Measurements from ENCODE around the gene HOOK2. TPM values are rescaled to one million over a fixed set of nuclear protein-coding genes. Genes with fewer than 3 reads are reported as not detected.

HOOK2 gene
- total and polyA plus RNA-seq, 9 of the 15 experiments (the other 6 are each of a cell fraction or from before 2014, with no cell fraction given), result 1.3 to 17.2 (median 9.9) TPM

- no peak for TF ChIP-seq CBX1 (IDR thresholded peaks at IDR 0.05; ENCODE audit: low read depth)
- no peak for TF ChIP-seq CBX5 (IDR thresholded peaks at IDR 0.05; ENCODE audit: borderline replicate concordance, low read depth)
- no peak for TF ChIP-seq KDM4B (IDR thresholded peaks at IDR 0.05; ENCODE audit: borderline replicate concordance in 2 of 2, low read depth in 1 of 2)
- TF ChIP-seq, protein P1, sequence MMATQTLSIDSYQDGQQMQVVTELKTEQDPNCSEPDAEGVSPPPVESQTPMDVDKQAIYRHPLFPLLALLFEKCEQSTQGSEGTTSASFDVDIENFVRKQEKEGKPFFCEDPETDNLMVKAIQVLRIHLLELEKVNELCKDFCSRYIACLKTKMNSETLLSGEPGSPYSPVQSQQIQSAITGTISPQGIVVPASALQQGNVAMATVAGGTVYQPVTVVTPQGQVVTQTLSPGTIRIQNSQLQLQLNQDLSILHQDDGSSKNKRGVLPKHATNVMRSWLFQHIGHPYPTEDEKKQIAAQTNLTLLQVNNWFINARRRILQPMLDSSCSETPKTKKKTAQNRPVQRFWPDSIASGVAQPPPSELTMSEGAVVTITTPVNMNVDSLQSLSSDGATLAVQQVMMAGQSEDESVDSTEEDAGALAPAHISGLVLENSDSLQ (IDR thresholded peaks at IDR 0.05), result peak; percentile 51
- TF ChIP-seq ATF1 (CRISPR knock-in tag; IDR thresholded peaks at IDR 0.05), result no peak
- TF ChIP-seq ATF1 (tag; IDR thresholded peaks at IDR 0.05), result no peak
- TF ChIP-seq ZNF324 (CRISPR knock-in tag; IDR thresholded peaks at IDR 0.05), result no peak
- TF ChIP-seq TCF7L2 (IDR thresholded peaks at IDR 0.05; ENCODE audit: low read depth, low read length), result no peak
- TF ChIP-seq, protein P2, sequence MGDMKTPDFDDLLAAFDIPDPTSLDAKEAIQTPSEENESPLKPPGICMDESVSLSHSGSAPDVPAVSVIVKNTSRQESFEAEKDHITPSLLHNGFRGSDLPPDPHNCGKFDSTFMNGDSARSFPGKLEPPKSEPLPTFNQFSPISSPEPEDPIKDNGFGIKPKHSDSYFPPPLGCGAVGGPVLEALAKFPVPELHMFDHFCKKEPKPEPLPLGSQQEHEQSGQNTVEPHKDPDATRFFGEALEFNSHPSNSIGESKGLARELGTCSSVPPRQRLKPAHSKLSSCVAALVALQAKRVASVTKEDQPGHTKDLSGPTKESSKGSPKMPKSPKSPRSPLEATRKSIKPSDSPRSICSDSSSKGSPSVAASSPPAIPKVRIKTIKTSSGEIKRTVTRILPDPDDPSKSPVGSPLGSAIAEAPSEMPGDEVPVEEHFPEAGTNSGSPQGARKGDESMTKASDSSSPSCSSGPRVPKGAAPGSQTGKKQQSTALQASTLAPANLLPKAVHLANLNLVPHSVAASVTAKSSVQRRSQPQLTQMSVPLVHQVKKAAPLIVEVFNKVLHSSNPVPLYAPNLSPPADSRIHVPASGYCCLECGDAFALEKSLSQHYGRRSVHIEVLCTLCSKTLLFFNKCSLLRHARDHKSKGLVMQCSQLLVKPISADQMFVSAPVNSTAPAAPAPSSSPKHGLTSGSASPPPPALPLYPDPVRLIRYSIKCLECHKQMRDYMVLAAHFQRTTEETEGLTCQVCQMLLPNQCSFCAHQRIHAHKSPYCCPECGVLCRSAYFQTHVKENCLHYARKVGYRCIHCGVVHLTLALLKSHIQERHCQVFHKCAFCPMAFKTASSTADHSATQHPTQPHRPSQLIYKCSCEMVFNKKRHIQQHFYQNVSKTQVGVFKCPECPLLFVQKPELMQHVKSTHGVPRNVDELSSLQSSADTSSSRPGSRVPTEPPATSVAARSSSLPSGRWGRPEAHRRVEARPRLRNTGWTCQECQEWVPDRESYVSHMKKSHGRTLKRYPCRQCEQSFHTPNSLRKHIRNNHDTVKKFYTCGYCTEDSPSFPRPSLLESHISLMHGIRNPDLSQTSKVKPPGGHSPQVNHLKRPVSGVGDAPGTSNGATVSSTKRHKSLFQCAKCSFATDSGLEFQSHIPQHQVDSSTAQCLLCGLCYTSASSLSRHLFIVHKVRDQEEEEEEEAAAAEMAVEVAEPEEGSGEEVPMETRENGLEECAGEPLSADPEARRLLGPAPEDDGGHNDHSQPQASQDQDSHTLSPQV (IDR thresholded peaks at IDR 0.05), result peak; percentile 39; the same call in 1 of the 2 replicates
- TF ChIP-seq MEF2D (tag; conservative IDR thresholded peaks at IDR 0.05; ENCODE audit: low read depth), result no peak
- TF ChIP-seq, protein P3, sequence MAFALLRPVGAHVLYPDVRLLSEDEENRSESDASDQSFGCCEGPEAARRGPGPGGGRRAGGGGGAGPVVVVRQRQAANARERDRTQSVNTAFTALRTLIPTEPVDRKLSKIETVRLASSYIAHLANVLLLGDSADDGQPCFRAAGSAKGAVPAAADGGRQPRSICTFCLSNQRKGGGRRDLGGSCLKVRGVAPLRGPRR (CRISPR knock-in tag; IDR thresholded peaks at IDR 0.05), result no peak
- 0 out of 4 replicates have a peak, but pooled peaks of 1 of the 2 experiments have one; percentile 14 for TF ChIP-seq HDAC1 (IDR thresholded peaks at IDR 0.05)
- TF ChIP-seq, protein P4, sequence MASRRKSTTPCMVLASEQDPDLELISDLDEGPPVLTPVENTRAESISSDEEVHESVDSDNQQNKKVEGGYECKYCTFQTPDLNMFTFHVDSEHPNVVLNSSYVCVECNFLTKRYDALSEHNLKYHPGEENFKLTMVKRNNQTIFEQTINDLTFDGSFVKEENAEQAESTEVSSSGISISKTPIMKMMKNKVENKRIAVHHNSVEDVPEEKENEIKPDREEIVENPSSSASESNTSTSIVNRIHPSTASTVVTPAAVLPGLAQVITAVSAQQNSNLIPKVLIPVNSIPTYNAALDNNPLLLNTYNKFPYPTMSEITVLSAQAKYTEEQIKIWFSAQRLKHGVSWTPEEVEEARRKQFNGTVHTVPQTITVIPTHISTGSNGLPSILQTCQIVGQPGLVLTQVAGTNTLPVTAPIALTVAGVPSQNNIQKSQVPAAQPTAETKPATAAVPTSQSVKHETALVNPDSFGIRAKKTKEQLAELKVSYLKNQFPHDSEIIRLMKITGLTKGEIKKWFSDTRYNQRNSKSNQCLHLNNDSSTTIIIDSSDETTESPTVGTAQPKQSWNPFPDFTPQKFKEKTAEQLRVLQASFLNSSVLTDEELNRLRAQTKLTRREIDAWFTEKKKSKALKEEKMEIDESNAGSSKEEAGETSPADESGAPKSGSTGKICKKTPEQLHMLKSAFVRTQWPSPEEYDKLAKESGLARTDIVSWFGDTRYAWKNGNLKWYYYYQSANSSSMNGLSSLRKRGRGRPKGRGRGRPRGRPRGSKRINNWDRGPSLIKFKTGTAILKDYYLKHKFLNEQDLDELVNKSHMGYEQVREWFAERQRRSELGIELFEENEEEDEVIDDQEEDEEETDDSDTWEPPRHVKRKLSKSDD (conservative IDR thresholded peaks at IDR 0.05; ENCODE audit: low read length), result no peak
- TF ChIP-seq CCAR2 (IDR thresholded peaks at IDR 0.05; ENCODE audit: low read depth, low read length), result no peak
- no peak for TF ChIP-seq BCOR (IDR thresholded peaks at IDR 0.05)
- no peak for TF ChIP-seq ZNF253 (CRISPR knock-in tag; conservative IDR thresholded peaks at IDR 0.05)
- no peak for TF ChIP-seq DDX20 (tag; IDR thresholded peaks at IDR 0.05; ENCODE audit: low read depth)
Measured at GRCh38 chr19:12779162-12779993, 4.0 kb upstream of the HOOK2 start (continued).
